ENCODE data around the gene MMS19.

MMS19 gene

DNA sequence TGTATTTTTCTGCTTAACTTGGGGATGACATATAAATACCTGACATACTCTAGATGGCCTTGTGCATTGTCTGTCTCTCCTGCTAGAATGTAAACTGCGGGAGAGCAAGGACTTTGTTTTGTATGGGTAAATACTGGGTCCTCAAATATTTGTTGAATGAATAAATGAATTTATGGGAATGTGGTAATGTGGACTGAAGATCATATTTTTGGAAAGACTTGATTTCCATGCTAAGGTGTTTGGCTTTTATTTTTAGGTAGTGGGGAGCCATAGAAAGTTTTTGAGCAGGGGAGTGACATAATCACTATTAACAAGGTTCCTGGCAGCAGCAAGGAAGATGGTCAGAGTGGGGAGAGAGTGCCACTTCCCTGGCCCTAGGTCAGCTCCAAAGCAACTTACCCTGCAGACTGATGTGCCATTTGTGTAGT is 27.5 kb upstream of the MMS19 start:
- no peak for DNase-seq (ENCODE audit: low read depth in 1 of 2, low spot score in 1 of 2)

DNA sequence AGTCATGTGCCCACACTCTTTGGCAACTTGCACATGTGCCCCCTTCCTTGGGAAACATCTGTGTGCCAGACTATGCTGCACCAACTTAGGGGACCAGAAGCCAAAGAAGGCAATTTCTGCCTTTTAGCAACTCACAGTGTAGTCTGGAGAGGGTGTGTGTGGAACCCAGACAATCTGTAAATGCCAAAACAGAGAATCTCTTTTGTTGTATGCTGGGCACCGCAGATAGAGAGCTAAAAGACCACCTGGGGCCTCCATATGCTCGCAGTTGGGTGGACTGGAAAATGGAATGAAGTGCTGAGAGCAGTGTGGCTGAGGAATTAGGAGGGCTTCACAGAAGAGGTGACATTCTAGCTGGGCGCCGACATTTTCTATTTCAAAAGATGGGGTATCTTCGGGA is 26.9 kb upstream of the MMS19 start:
- DNase-seq (ENCODE audit: low read depth in 1 of 2, low spot score in 1 of 2) = no peak

DNA sequence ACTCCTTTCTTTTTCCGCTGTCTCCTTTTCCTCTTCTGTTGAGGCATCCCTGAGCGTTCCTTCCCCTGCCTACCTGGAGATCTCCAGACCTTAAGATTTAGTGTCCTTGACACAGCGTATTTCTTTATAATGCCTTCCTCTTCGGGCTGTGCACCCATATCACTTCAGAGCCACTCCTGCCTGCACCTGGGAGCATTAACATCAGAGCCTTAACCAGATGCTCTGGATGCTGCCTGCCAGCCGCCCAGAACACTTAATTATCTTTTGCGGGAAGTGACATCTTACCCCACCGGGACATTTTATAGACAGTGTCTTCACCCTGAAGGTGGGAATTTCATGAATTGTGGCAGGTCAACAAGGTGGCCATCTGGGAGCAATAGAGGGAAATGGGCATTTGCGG is 24.7 kb upstream of the MMS19 start:
- no peak for DNase-seq (ENCODE audit: low read depth in 1 of 2, low spot score in 1 of 2)

DNA sequence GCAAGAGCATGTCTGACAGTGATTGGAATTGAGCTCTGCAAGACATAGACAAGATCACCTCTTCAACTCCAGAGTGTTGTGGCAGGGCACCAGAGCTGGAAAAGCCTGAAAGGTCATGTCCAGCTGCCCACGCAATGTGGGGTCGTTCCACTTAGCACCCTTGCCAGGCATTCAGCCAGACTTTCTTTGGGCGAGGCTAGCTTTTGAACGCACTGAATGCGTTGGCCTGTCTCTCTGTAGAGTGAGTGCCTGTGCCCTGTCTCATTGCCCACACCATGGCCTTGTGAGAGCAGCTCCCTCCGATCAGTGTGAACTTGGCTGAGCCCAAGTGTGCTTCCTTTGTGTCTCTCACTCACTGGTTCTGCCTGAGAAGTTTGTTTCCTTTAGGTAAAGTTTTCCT is 23.8 kb upstream of the MMS19 start:
- no peak for DNase-seq (ENCODE audit: low read depth in 1 of 2, low spot score in 1 of 2)

DNA sequence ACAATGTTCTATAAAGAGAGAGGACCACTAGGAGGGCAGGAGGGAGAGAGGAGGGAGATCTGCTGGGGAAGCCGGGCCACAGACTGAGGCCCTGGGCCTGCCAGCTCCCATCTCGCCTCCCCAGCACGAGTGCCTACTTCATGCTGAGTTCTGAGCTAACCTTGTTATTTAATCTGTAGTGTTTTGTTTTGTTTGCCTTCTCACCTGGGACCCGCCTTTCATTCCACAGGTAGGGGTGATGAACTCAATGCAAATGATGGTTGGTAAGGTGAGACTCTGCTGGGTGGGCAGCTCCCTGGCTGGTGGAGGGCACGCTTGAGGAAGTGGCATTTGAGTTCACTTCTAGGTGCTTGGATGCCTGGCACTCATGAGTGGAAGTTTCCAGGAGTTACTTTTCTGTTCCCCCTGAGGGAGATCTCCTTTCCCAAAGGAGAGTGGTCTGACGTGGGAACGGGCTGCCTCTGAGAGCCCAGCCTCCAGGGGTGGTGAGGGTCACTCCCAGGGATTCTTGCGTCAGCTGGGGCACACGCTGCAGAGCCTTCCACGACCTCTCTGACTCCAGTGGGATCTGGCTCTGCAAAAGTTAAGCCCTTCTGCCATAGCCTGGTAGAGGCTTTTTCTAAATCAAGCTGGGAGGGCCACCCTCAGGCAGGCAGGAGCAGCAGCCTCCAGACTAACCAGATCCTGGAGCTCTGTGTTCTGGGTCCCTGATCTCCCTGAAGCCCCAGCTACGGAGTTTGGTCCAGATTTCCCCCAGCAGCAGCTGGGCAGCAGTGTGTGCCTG is 22.9 kb upstream of the MMS19 start:
- DNase-seq (ENCODE audit: low read depth in 1 of 2, low spot score in 1 of 2) = no peak

DNA sequence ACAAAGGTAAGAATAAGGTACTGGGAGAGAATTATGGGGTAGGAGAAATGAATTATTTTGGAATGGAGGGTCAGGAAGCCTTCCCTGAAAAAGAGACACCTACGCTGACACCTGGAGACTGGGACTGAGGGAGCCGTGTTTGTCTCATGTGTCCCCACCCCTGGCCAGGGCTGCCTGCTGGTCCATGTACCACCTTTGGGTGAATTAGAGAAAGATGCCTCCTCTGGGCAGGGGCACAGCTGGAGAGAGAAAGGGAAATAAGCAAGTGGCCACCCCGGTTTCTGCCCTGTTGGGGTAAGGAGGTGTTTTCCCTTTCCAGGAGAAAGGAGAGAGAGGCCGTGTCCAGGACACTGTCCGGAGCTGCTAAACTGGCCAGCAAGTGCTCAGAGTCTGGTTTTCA is 22.3 kb upstream of the MMS19 start:
- DNase-seq (ENCODE audit: low read depth in 1 of 2, low spot score in 1 of 2) = no peak

DNA sequence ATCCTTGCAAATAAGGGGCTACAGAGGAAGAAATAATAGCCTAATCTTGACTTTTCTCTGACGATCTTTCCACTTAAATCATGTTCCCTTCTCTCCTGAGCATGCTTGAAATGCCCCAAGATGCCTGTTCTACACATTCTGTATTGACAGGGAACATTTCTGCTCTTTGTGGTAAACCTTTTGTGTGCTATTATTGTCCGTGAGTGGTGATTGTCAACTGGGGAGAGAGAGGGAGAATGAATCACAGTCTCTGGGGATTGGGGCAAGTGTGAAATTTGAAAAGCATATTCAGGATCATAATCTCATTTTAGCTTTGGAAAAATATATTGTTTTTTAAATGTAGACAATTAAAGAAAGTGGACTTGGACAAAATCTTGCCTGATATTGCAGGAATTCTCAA is 21.1 kb upstream of the MMS19 start:
- DNase-seq (ENCODE audit: low read depth in 1 of 2, low spot score in 1 of 2) = no peak

DNA sequence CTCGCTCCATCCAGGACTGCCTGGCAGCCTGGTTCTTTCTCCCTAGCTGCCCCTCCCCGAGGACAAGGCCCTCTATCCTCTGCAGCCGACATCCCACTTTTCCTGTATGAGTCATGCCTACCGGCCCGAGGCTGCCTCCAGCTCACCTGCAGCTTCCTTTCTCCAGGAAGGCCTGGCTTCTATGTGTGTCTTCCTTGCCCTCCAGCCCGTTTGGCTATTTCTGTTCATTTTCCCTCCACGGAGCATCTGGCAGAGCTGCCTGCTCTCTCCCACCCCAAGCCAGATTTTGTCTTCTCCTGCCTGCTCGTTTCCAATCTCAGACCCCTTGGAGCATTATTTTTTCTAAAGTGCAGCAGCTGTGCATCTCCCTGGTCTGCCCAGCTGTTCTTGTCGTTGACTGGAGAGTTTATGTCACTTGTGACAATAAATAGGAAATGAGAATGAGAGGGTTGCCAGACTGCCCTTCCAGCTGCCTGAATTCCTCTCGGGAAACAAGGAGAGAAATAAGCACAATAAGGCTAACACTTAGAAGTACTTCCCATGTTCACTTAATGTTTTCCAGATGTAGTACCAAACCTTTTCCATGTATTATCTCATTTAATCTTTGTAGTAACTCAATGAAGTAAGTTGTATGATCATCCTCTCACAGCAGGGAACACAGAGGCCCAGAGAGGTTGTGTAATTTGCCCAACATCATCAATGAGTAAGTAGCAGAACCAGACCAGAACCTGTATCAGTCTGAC is 20.2 kb upstream of the MMS19 start:
- DNase-seq (ENCODE audit: low read depth in 1 of 2, low spot score in 1 of 2) = no peak

DNA sequence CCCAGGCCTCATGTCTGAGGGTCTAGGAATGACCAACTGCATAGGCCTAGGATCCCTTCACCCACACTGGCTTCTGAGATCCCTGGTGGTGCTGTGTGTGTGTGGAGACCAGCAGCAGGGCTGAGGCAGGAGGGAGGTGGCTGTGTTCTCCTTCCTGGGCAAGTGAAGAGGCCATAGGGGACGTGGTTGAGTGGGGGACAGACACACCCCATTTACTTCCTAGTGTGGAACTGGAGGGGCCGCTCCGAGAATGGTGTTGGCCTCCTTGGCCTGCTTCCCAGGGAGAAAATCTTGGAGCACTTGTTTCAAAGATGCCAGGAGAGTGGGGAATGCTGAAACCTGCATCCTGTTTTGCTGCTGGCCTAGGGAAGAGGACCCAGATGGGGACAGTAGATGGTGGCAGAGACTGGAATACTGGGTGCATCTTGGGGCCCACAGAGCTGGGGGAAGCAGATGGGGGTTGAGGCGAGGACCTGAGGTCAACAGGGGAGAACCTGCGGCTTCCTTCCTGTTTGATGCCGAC is 19.6 kb upstream of the MMS19 start:
- DNase-seq (ENCODE audit: low read depth in 1 of 2, low spot score in 1 of 2) = no peak

DNA sequence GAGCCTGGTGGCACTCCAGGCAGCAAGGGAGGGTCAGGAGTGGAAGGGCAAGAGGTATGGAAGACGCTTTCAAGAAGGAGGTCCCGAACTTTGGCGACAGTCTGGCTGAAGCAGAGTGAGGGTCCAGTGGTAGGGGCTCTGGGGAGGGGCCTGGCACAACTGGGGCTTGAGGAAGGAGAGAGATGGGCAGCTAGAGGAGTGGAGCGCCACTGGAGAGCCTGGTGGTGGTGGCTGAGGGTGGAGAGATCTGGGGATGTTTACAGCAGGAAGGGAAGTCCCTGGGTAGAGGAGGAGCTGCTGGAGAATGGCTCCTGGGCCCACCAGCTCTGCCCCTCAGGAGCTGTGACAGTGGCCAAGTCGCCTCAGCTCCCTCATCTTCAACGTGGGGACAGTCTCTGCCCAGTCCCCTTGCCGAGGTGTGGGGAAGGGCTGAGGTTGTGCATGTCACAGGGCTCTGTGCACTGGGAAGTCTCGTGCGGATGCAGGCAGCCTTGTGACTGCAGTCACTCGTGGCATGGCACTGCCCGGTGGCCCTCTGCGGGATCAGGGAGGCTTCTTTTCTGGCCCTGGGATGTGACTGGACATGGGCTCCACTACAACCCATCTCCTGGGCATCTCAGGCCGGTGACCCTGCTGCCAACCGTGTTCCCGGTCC is 19.0 kb upstream of the MMS19 start:
- DNase-seq (ENCODE audit: low read depth in 1 of 2, low spot score in 1 of 2) = no peak

DNA sequence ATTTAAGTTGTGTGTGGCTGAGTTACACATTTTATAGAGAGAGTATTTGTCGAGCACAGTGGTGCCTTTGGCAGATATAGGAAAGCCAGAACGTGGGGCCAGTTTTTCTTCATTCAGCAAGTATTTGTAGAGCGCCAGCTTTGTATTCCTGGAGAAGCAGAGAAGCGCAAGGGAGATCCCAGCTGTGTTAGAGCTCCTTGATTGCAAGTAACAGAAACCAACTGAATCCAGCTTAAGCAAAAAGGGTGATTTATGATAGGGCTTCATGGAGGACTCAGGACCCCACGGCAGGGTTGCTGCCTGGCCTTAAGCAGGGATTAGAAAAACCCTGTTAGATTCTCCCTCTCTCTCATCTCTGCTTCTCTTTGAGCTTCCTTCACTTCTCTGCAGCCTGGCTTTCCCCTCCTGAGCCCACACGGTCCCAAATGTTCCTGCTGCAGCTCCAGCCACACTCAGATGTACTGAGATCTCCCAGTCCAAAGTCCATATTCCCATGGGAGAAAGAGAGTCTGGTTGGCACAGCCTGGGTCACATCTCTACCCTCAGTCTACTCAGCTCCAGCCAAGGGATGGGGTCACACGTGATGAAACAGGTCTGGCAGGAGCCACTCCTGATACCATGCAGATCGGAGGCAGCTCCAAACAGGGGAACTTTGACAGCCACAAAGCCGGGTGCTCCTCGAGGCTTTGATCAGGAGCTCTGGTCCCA is 17.2 kb upstream of the MMS19 start:
- no peak for DNase-seq (ENCODE audit: low read depth in 1 of 2, low spot score in 1 of 2)

DNA sequence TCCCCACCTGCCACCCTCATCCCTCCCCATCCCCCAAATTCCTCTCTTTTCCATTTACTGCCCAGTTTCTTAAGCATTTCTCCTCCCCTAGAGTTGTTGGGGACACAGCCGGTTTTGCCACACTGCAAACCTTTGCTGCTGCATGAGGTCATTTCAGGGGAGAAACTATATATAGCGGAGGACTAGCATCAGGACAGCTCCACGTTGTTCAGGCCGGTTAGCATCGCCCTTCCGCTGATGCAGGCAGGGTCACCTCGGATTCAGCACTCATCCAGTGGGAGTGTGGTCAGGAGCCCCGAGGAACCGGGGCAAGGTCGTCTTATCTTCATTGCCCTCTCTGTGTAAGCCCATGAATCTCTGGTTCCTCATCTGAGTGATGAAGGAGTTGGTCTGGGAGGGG is 16.1 kb upstream of the MMS19 start:
- DNase-seq (ENCODE audit: low read depth in 1 of 2, low spot score in 1 of 2) = no peak

DNA sequence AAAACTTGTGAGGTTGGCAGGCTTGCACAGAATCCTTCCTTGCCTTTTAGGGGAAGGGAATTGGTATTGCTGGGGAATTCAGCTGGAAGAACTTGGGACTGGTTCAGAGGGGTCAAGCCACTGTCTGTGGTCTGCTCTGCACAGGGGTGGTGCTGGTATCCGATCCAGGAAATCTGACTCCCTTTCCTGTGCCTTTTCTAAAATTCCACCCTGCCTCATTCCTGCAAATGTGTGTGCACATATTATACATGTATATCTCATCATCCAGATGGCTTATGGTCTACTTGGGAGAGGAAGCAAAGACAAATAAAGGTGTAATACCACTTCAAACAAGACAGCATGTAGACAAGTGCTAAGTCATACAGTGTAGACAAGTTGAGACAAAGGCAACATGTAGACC is 14.8 kb upstream of the MMS19 start:
- DNase-seq (ENCODE audit: low read depth in 1 of 2, low spot score in 1 of 2) = no peak

DNA sequence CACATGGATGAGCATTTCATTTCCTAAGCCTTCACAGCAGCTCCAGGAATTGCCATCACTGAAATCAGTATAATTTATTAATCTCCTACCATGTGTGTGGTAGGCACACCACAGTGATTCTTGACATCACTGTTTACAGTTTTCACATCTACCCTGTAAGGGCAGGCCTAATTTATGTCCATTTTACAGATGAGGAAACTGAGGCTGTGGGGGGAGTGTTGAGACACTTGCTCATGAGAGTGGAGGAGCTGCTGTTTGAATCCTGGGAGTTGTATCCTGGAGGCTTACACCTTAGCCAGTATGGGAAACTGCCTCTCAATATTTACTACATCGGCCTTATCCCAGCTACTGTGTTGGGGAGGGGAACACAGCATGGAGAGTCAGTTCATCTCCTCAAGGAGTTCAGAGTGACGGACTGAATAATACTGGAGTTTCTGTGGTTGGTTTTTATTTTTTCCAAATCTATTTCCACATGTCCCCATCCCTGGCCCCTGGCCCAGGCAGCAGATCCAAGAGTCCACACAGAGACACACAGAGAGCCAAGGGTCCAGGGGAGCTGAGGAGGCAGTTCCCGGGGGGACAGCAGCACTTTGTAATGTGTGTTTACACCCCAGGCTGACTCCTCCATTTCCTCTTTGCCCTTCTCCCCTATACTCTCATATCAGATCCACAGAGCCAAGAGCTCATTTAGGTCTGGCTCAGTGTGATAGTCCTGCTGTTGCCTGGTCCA is 13.7 kb upstream of the MMS19 start:
- DNase-seq (ENCODE audit: low read depth in 1 of 2, low spot score in 1 of 2) = no peak

DNA sequence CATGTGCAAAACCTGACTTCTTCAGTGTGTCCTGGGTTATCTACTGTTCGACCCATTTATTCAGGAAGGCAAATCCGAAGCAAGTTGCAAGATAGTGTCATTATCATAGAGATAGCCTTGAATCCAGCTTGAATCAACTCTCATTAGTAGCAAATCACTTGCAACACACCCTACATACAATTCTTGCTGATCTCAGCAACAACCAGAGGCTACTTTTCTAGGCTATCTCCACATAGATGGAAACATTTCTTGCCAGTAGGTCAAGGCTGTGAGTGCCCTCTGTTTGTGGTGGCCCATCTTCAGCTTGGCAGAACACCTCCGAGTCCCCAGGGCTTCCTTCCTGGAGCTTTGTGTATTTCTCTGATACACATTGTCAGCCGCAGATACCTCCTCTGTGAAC is 12.5 kb upstream of the MMS19 start:
- DNase-seq (ENCODE audit: low read depth in 1 of 2, low spot score in 1 of 2) = no peak

DNA sequence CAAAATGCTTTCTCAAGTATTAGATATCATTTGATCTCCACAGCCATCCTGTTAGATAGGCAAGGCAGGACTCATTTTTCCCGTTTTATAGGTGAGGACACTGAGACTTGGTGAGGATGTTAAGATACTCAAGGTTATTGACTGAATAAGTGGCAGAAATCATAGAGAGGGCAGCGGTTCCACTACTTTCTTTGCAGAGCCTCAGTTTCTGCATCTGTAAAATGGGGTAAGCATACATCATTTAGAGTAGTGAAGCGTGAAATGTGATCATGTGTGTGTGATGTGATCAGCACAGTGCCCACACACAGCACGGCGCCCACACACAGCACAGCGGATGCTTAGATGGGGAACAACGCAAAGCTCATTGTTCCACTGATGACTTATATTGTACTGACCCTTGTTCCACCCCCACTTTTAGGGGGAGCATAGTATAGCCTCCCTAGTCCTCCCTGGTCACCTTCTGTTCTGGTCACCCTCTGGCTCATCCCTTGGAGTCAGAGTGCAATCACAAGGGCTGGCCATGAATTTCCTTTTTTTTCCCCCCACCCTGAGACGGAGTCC is 11.0 kb upstream of the MMS19 start:
- DNase-seq (ENCODE audit: low read depth in 1 of 2, low spot score in 1 of 2) = no peak

DNA sequence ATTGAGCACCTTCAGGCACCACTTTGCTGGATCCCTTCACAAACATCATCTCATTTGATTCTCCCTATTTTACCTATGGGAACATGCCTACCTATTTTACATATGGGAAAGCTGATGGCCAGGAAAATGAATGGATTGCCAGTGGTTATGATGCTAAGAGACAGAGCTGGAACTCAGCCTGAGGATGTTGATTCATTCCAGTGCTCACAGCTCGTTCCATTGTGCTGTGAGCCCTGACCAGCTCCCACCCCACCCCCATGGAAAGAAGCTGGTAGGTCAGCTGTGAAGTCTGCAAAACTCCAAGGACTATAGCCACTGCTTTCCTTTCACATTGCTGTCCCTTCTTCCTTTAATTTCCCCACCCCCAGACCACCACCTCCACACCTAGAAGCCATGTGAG is 10.1 kb upstream of the MMS19 start:
- no peak for DNase-seq (ENCODE audit: low read depth in 1 of 2, low spot score in 1 of 2)

DNA sequence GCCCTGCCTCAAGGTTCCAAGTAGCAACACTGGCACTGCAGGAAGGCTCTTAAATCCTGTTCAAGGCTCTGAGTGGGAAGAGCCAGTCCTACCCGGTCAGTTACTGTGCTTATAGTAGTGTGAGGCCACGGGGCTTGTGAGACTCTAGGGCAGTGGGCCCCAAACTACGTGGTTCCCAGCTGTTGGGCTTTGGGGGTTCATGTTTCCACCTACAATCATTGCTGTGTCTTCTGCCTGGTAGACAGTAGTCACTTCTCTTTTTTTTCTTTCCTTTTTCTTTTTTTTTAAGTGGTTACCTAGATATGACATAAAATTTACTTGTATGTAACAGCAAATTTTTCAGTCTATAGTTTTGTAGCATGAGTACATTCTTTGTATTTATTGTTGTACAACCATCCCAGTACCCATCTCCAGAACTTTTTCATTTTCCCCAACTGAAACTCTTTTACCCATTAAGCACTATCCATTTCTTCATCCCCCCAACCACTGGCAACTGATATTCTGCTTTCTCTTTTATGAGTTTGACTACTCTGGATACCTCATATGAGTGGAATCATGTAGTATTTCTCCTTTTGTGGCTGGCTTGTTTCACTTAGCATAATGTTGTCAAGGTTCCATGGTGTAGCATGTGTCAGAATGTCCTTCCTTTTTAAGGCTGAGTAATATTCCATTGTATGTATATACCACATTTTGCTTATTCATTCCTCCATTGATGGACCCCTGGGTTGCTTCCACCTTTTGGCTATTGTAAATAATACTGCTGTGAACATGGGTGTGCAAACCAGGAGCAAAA is 8.2 kb upstream of the MMS19 start:
- DNase-seq (ENCODE audit: low read depth in 1 of 2, low spot score in 1 of 2) = no peak

DNA sequence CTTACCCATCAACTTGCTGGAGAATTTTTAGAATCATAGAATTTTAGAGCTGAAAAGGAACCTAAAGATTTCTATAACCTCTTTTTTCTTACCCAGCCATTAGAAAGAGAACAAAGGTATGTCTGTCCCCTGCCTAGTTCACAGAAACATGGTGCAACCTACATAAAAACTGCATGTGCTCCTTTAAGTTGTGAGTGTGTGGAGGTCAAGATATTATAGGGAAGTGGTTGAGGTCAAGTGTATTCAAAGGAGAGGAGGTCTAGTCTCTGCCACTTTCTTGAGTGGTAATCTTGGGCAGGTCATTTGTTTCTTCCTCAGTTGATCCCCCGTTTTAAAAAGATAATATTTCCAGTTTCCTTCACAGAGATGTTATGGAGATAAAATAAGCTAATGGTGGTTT is 6.9 kb upstream of the MMS19 start:
- no peak for DNase-seq (ENCODE audit: low read depth in 1 of 2, low spot score in 1 of 2)

DNA sequence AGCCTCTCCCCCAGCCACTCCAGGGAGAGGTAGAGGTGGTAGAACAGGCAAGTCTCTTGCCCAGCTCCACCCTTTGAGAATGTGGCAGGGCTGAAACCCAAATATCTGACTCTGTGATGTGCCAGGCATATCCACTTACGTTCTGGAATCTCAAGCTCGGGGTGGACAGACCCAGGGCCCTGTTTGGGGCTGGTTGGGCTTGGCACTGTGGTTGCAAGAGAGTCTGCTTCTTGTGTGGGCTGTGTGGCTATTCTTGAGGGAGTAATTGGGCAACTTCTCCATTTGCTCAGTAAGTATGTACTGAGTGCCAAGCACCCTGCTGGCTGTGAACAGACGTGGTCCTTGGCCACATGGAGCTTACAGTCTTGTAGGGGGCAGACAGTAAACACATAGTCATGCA is 5.2 kb upstream of the MMS19 start:
- DNase-seq (ENCODE audit: low read depth in 1 of 2, low spot score in 1 of 2) = no peak
